ENCODE results near the gene PTPRK. TPM values are rescaled to one million over a fixed set of nuclear protein-coding genes. Genes with fewer than 3 reads are reported as not detected.

Gene PTPRK
- total and polyA plus RNA-seq, 2 of the 8 experiments (the other 6 are each of a cell fraction or from before 2014, with no cell fraction given) = 11.4 to 47.3 TPM

DNA sequence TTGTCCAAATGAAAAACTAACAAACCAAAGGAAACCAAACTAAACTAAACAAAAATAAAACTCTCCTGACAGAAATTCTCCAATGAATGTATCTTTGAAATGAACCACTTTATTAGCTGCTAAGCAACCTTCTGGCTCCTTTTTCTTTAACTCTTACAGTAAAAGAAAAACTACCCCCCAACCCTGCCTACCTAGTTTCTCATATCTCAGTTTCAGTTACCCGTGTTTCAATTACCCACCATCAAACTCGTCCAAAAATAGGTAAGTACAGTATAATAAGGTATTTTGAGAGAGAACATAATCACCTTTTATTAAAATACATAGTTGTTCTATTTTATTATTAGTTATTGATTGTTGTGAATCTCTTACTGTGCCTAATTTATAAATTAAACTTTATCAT, 442.1 kb downstream of the PTPRK start:
- TF ChIP-seq SIN3A (conservative IDR thresholded peaks at IDR 0.05 in 1 of 2, IDR thresholded peaks at IDR 0.05 in 1 of 2; ENCODE audit: low read depth in 1 of 2, low read length in 2 of 2) = no peak
- TF ChIP-seq NRF1 (IDR thresholded peaks at IDR 0.05; ENCODE audit: low read depth, low read length) = no peak
- no peak for TF ChIP-seq CHD2 (IDR thresholded peaks at IDR 0.05; ENCODE audit: low read length)
- TF ChIP-seq TAF1 (IDR thresholded peaks at IDR 0.05; ENCODE audit: low read depth, low read length) = no peak
- TF ChIP-seq ZNF274 (IDR thresholded peaks at IDR 0.05; ENCODE audit: borderline replicate concordance, extremely low read depth, low read length) = no peak
- TF ChIP-seq CREB1 (IDR thresholded peaks at IDR 0.05) = no peak
- TF ChIP-seq TAF7 (optimal IDR thresholded peaks at IDR 0.05; ENCODE audit: borderline replicate concordance, low read depth, low read length) = no peak
- Histone ChIP-seq H3K4me1 (replicated peaks in 1 of 4; ENCODE audit: control insufficient read depth in 3 of 4, insufficient read depth in 4 of 4, low read length in 3 of 4) (no peaks in the 10 kb centered on the region), H2BK20ac (ENCODE audit: low read length) (no peak overlapping the region), H2BK12ac (ENCODE audit: low read depth, low read length) (no peak overlapping the region), H2BK5ac (ENCODE audit: low read depth, low read length) (no peak overlapping the region), H3K18ac (ENCODE audit: extremely low read depth, low read length) (no peak overlapping the region), H4K91ac (replicated peaks; ENCODE audit: insufficient read length, low read length) (no peak overlapping the region), H3K79me1 (ENCODE audit: low read depth, low read length) (no peaks in the 10 kb centered on the region), H3K9me3 (ENCODE audit: insufficient read depth in 2 of 2, low read depth in 1 of 2, low read length in 1 of 2) (no peaks in the 10 kb centered on the region), H4K20me1 (replicated peaks in 1 of 2; ENCODE audit: control insufficient read depth in 1 of 2, insufficient read depth in 2 of 2, low read length in 2 of 2) (peaks cover 0 to 1% of the 10 kb centered on the region in 2 experiments), H3K27me3 (replicated peaks in 1 of 4; ENCODE audit: control insufficient read depth in 3 of 4, extremely low read depth in 1 of 4, insufficient read depth in 3 of 4, low read length in 3 of 4) (peaks cover 0 to 1% (median 0%) of the 10 kb centered on the region in 4 experiments; a peak in 1 of 7 replicates), H3K9ac (replicated peaks in 1 of 4; ENCODE audit: extremely low read depth in 1 of 4, low read depth in 3 of 4, low read length in 3 of 4) (no peak overlapping the region), H3K56ac (replicated peaks; ENCODE audit: insufficient read length, low read depth, low read length) (no peak overlapping the region), H3K4me2 (ENCODE audit: insufficient read depth in 1 of 2, low read depth in 2 of 2, low read length in 2 of 2) (no peak overlapping the region), H4K8ac (ENCODE audit: extremely low read depth, insufficient read depth, low read length) (no peak overlapping the region), H3K36me3 (ENCODE audit: control insufficient read depth in 2 of 4, insufficient read depth in 4 of 4, low read length in 3 of 4) (no peaks in the 10 kb centered on the region; a peak in 1 of 8 replicates), H3K4ac (replicated peaks; ENCODE audit: insufficient read length, low read depth, low read length) (no peak overlapping the region), H3K14ac (ENCODE audit: insufficient read length) (no peak overlapping the region), H3K4me3 (ENCODE audit: extremely low read depth in 1 of 4, insufficient read depth in 2 of 4, low read depth in 3 of 4, low read length in 4 of 4) (no peak overlapping the region), H2AFZ (ENCODE audit: low read length) (no peak overlapping the region), H2AK5ac (ENCODE audit: low read depth, low read length) (no peak overlapping the region), H3K23me2 (ENCODE audit: low read depth, low read length) (no peaks in the 10 kb centered on the region), H3K23ac (ENCODE audit: insufficient read length) (no peak overlapping the region), H4K5ac (ENCODE audit: insufficient read length, low read depth, low read length) (no peak overlapping the region), H3K79me2 (ENCODE audit: control insufficient read depth in 1 of 2, insufficient read depth in 2 of 2, low read length in 2 of 2) (no peaks in the 10 kb centered on the region), H3K27ac (ENCODE audit: low read depth, low read length) (no peak overlapping the region), H2BK120ac (replicated peaks; ENCODE audit: low read depth, low read length) (no peak overlapping the region), H2BK15ac (ENCODE audit: low read length) (no peak overlapping the region)
- 90% methylated on average over 2 of the region's 2 CpGs; no CpG with 5 or more reads in 1 of the 2 experiments for WGBS, 2 experiments (ENCODE audit: extremely low coverage in 1 of 2, insufficient coverage in 1 of 2, insufficient read length in 1 of 2, insufficient replicate concordance in 2 of 2, low coverage in 1 of 2, low lambda C conversion rate in 2 of 2, missing lambda C conversion rate in 1 of 2)
- ChIA-PET CTCF (ENCODE audit: partially characterized antibody) (no interaction called here), POLR2A (ENCODE audit: partially characterized antibody) (no interaction called here)
- no peak for DNase-seq (ENCODE audit: low read depth in 1 of 2, low spot score in 2 of 2)
- no peak for FAIRE-seq
